Measurements from ENCODE around the gene TMC3. TPM values are rescaled to one million over a fixed set of nuclear protein-coding genes. Genes with fewer than 3 reads are reported as not detected.

The TMC3 gene
- total and polyA plus RNA-seq, 9 of the 15 experiments (the other 6 are each of a cell fraction or from before 2014, with no cell fraction given): 0.01 to 0.14 TPM; not detected in 7

GRCh38 chr15:81335631-81336030 lies 38.4 kb downstream of the TMC3 start:
- Histone ChIP-seq H3K9me1 (ENCODE audit: control insufficient read depth, insufficient read depth, low read length) (no peaks in the 10 kb centered on the region), H3K27ac (ENCODE audit: extremely low read depth, low read depth, low read length) (no peak overlapping the region), H3K79me2 (ENCODE audit: control insufficient read depth, insufficient read depth, low read length) (no peaks in the 10 kb centered on the region), H3K4me2 (ENCODE audit: insufficient read depth, low read length) (no peak overlapping the region), H3K4me1 (replicated peaks in 1 of 2; ENCODE audit: control insufficient read depth in 2 of 2, insufficient read depth in 2 of 2, low read length in 2 of 2) (peaks cover 4 to 5% of the 10 kb centered on the region in 2 experiments; a peak in 2 of 5 replicates), H3K9me3 (replicated peaks; ENCODE audit: control insufficient read depth, insufficient read depth, low read depth, low read length) (no peaks in the 10 kb centered on the region), H3K4me3 (no peak overlapping the region), H2AFZ (ENCODE audit: low read depth, low read length) (no peak overlapping the region), H3K36me3 (ENCODE audit: control insufficient read depth, insufficient read depth, low read length) (no peaks in the 10 kb centered on the region), H3K27me3 (ENCODE audit: control insufficient read depth in 2 of 2, insufficient read depth in 2 of 2, low read length in 2 of 2) (peaks cover 0 to 15% of the 10 kb centered on the region in 2 experiments; a peak in 2 of 5 replicates), H4K20me1 (replicated peaks; ENCODE audit: control insufficient read depth, insufficient read depth, low read length) (no peaks in the 10 kb centered on the region), H3K9ac (ENCODE audit: insufficient read depth in 1 of 2, low read depth in 2 of 2, low read length in 2 of 2) (no peak overlapping the region)
- BruUV-seq (replicated peaks): no TSS peak
- no peak for DNase-seq (ENCODE audit: extremely low read depth in 1 of 4, low spot score in 3 of 4)
- no peak for ATAC-seq
- in situ Hi-C loops (cut with MboI): no loop called here
- TF ChIP-seq HMG20A (CRISPR knock-in tag; conservative IDR thresholded peaks at IDR 0.05): no peak
- no peak for TF ChIP-seq ZC3H11A (IDR thresholded peaks at IDR 0.05; ENCODE audit: low read depth, low read length)
- TF ChIP-seq PRPF4 (IDR thresholded peaks at IDR 0.05; ENCODE audit: insufficient read depth, low read depth, low read length, poor library complexity, severe bottlenecking): no peak
- TF ChIP-seq TAF9B (IDR thresholded peaks at IDR 0.05; ENCODE audit: partially characterized antibody): no peak
- TF ChIP-seq EZH2 (IDR thresholded peaks at IDR 0.05; ENCODE audit: borderline replicate concordance, low read depth, low read length): no peak
- 53% methylated on average over 4 of the region's 4 CpGs for WGBS (ENCODE audit: insufficient coverage, low coverage, missing lambda C conversion rate)
- ChIA-PET POLR2A (interaction anchor here (1.1 to 2.2 kb wide), 2 partner anchors 9 to 11 kb away, joined by 6 to 9 read pairs; partner anchors contain the start of gene STARD5), CTCF (ENCODE audit: low intra/inter-chr PET ratio) (no interaction called here)
- no peak for FAIRE-seq
- intact Hi-C loops (cut with micrococcal nuclease): no loop called here
